OCI-LY7 (cell line): ENCODE measurements around the gene RNF167.

Experiments
- EZH2phosphoT487 ChIP-seq: fragments of 200-600 bp; sonication (generic); IDR thresholded peaks from 2 replicates; pipeline ENCODE4 v1.6.1; 2018; ENCODE audit warnings: low read depth, borderline replicate concordance, mild to moderate bottlenecking, mixed run types, antibody characterized with exemption, low read length, moderate library complexity, mixed read lengths
- TF ChIP-seq, protein P1 (sequence below): fragments of 200-600 bp; sonication (generic); conservative IDR thresholded peaks from 2 replicates; pipeline ENCODE4 v1.5.1; 2014; ENCODE audit warnings: mild to moderate bottlenecking, antibody characterized with exemption, low read length, moderate library complexity, mixed read lengths

DNA sequence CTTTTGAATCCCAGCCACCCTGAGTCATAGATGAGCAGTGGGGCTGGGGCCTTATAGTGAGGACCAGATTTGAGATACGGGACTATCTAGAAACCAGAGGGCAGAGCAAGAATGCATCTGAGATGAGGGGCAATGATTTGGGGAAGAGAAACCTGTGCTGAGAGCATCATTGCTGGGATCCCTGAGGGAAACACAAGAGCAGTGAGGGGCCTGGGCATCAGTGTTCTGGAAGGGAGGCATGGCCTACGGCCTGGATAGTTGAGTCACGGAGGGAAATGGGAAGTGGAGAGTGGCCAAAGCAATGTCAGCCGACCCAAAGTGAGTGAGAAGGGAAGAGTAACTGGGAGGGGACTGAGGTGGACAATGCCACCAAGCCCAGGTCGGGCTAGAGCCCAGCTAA lies 42.2 kb downstream of the RNF167 start:
- TF ChIP-seq, protein P1, sequence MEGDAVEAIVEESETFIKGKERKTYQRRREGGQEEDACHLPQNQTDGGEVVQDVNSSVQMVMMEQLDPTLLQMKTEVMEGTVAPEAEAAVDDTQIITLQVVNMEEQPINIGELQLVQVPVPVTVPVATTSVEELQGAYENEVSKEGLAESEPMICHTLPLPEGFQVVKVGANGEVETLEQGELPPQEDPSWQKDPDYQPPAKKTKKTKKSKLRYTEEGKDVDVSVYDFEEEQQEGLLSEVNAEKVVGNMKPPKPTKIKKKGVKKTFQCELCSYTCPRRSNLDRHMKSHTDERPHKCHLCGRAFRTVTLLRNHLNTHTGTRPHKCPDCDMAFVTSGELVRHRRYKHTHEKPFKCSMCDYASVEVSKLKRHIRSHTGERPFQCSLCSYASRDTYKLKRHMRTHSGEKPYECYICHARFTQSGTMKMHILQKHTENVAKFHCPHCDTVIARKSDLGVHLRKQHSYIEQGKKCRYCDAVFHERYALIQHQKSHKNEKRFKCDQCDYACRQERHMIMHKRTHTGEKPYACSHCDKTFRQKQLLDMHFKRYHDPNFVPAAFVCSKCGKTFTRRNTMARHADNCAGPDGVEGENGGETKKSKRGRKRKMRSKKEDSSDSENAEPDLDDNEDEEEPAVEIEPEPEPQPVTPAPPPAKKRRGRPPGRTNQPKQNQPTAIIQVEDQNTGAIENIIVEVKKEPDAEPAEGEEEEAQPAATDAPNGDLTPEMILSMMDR = no peak
- TF ChIP-seq EZH2phosphoT487 = no peak
